GM18499 (cell line): Measurements from ENCODE around the gene HAP1.

Experiments used
- ATAC-seq: cut with Tn5 transposase; IDR thresholded peaks from one replicate; pipeline ENCODE4 v1.9.1; 2021; ENCODE audit warnings: moderate number of reproducible peaks; ENCODE audit not compliant: insufficient read depth, unreplicated experiment

Gene HAP1

DNA sequence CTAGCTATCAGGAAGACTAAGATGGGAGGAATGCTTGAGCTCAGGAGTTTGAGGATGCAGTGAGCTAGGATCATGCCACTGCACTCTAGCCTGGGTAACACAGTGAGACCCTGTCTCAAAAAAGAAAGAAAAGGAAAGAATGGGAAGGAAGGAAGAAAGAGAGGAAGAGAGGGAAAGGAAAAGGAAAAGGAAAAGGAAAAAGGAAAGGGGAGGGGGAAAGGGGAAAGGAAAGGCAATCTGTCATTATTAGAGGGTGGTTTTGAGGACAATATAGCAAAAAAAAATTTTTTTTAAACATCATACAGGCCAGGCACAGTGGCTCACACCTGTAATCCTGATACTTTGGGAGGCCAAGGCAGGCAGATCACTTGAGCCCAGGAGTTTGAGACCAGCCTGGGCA, 31.7 kb upstream of the HAP1 start:
- ATAC-seq, result no peak

DNA sequence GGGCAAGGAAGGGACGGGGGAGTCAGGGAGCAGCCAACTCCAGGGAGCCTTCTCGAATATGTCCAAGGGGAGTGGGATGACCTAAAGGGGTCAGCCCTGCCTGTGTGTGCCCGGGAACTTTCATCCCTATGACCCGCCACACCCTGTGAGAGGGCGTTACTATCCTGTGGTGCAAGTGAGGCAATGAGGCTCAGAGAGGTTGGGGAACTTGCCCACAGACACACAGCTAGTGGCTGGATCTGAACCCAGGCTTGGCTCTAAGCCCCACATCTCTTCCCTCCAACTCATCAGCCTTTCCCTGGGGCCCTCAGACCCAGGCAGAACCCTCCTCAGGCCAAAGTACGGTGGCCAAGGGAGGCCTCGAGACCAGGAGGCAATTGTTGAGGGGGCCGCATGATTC, 28.9 kb upstream of the HAP1 start:
- no peak for ATAC-seq

DNA sequence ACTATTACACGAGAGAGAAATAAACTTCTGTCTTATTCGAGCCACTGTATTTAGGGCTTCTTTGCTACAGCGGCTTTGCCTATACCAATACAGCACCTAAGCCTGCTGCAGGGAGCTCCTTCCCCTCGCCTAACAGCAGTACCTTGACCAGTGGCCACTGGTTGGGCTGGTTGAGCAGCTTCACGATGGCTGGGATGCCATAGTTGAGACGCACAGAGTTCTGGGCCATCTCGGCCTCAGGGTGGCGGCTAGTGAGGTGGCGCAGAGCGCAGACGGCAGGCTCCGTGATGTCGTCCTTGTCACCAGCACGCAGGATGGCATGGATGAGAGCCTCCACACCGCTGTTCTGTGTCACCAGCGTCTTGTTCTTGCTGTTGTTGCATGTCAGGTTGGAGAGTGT, 28.4 kb upstream of the HAP1 start:
- ATAC-seq, result no peak

DNA sequence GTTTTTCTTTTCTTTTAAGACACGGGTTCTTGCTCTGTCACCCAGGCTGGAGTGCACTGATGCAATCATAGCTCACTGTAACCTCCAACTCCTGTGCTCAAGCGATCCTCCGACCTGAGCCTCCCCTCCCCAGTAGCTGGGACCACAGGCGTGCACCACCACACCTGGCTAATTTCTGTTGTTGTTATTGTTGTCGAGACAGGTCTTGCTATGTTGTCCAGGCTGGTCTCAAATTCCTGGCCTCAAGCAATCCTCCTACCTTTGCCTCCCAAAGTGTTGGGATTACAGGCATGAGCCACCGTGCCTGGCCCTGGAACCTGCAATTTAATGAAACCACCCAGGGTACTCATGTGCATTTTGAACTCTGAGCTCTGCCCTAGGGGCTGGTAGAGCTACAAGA, 27.9 kb upstream of the HAP1 start:
- ATAC-seq, result no peak

DNA sequence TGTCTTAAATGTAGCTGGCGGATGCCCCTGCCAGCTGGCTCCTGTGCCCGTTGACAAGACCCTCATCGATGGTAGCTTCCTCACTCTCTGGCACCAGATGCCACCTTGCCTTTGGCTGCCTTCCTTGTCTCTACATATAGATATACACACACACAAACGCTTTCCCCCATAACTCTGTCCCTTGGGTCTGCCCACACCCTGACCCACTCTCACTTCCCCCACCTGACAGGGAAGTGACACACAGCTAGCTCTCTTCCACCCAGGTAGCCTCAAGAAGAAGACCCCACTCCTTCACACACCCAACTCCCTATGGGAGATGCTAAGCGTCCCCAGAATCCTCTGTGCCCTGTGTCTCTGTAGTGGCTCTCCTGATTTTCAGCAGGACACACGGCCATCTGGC, 26.4 kb upstream of the HAP1 start:
- no peak for ATAC-seq

DNA sequence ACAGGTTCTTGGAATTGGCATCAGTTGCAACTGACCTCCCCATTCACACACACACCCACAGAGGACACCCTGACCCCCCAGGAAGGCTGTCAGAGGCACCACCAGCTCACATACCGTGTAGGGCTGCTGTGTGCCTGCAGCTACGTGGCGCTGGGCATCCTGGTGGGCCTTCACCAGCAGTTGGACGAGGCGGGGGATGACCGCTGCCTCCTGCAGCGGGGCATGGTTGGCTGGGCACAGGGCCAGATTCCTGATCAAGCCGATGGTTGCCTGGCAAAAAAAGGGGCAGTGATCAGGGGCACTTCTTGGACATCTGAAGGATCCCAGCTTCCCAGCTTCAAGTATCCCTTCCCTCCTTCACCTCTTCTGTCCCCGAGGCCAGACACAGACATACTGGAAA, 24.2 kb upstream of the HAP1 start:
- ATAC-seq, result no peak

DNA sequence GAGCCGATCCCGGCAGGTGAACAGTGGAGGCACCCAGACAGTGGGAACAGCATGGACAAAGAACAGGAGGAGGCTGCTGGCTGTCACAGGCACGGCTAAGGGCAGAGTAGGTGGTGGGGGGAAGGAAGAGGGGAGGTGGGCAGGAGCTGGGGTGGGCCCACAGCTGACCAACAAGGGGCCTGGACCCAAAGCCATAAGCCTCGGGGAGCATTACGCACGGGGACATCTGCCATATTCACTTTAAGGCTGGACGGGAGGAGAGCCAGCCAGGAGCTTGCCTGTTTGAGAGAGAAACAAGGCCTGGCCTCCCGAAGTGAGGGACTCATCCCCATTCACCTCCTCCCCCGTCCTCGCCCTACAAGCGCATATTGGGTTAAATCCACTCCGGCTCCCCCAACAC, 19.6 kb upstream of the HAP1 start:
- ATAC-seq, result no peak

DNA sequence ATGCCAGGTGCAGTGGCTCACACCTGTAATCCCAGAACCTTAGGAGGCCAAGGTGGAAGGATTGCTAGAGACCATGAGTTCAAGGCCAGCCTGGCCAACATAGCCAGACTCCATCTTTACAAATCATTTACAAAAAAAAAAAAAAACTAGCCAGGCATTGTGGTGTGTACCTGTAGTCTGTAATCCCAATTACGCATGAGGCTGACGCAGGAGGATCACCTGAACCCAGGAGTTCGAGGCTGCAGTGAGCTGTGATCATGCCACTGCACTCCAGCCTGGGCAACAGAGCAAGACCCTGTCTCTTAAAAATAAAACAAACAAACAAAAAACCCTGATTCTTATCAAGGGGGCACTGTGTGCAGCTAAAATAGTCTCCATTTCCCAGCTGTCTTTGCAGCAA, 16.8 kb upstream of the HAP1 start:
- no peak for ATAC-seq

DNA sequence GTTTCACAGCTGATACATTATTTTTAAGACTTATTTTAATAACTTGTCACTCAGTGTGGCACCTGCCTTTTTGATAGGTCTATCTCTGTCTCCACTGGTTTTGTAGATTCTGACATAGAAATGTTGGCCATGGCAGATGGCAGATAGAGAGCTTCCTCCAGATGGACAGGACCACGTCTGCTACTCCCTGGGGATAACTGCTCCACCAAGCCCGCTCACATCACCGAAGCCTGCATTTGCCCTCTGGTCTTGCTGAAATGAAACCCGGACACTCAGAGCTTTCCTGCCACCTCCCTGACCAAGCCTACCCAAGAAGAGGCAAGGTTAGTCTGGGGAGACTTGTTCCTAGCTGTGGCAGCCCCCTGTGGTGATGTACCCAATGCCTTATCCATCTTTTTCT, 16.4 kb upstream of the HAP1 start:
- ATAC-seq, result no peak

DNA sequence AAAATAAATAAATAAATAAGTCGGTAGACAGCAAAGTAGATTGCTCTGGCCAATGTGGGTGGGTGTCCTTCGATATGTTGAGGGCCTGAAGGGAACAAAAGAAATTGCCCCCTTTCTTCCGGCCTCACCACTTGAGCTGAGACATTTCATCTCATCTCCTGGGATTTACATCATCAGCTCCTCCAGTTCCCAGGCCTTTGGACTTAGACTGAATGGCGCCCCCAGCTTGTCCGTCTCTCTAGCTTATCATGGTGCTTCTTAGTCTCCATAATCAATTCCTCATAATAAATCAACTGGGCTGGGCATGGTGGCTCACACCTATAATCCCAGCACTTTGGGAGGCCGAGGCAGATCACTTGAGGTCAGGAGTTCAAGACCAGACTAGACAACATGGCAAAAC, 13.8 kb upstream of the HAP1 start:
- ATAC-seq, result no peak

DNA sequence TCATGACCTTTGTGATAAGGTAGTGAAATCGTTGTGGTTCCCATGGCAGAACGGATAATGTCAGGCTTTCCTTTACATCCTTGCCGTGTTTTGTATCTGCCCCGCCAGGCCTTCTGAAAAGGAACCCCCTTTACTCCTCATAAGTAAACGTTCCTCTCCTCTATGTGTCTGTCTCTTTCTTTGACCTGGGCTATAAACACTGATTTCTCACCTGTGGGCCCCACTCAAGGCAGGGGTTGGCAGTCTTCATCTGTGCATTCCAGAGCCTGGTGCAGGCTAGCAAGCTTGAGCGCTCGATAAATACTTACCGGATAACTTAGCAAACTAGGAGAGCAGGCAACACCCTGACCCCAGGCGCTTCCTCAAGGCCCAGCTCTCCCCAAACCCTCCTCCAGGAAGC, 7.3 kb upstream of the HAP1 start:
- no peak for ATAC-seq

DNA sequence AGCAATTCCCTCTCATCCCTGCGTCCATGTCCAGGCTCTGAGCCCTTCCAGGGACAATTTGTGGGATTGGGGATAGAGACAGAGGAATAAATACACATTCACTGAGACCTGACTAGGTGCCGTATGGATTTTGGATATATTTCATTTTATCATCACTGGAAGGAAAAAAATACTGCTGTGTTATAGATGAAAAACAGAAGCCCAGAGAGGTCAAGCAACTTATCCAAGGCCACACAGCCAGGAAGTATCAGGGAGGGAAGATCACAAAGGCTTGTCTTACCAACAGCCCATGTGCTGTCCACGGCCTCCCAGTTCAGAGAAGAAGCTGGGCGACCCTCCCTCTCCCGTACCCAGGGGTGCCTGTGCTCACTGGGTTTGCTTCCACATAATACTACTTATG, 6.1 kb upstream of the HAP1 start:
- no peak for ATAC-seq

DNA sequence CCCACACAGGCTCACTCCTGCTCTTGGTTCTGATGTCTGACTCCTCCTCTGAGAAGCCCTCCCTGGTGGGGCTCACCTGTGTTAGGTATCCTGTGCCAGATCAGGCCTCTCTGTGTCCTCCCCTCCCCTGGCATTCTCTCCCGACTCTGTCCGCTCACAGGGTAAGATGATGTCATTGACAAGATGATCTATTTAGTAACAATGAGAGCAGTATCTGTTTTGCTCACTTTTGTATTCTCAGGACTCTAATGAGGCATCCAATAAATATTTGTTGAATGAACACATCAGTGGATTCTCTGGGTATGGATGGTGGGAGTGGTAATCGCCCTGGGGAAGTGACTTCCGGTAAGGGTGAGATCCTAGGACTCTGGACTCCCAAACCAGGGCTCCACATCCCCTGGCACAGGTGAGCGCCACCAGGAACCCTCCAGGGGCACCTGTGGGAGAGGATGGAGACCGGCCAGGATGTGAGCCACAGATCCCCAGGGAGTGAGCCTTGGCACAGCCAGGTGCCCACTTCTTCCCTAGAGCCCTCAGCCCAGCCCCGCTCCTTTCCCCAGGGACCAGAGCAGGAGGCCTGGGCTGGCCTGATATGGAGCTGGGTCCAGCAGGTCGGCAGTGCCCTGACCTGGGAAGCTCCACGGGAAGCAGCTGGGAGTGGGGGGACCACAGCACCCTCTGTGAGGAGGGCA, 5.4 kb upstream of the HAP1 start:
- ATAC-seq, result no peak

DNA sequence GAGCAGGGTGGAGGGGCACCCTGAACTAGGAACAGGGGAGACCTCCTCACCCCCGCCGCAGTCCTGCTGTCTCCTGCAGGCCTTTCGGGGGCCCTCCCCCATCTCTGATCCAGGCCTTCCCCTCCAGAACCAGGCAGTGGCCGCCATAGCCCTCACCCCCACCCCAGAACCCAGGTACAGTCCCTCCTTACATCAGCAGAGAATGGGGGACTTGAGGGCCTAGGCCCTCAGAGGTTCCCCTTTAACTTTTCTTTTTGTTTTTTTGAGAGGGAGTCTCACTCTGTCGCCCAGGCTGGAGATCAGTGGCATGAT, 4.3 kb upstream of the HAP1 start:
- ATAC-seq, result no peak

DNA sequence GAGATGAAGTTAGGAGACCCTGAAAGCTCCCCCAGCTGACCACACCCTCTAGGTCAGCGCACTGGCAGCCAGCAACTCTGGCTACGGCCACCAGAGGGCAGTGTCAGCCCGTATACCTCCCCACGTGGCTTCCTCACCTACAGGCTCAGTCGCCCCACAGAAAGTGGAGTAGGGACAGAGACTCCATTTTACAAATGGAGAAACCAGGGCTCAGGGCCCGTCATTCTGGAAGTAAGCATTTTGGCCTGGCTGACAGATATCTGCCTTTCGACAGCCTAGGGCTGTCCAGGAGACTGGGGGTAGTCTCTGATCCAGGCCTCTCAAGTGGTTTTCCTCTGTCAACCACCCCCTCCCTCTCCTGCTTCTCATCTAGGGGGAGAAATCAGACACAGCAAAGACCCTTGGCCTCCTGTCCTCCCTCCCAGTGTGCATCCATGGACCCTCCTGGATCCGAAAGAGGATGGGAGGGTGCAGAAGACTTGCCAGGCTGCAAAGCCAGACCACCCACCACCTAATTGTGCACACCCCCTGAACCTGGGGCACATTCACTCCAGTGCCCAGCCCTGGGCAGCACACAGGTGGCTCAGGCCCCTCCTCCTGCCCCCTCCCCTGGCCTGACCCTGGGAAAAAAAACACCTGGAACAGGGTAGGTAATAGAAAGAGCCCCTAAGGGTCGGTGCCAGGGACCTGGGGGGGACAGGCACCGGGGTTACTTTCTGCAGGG, 3.8 kb upstream of the HAP1 start:
- ATAC-seq, result no peak

DNA sequence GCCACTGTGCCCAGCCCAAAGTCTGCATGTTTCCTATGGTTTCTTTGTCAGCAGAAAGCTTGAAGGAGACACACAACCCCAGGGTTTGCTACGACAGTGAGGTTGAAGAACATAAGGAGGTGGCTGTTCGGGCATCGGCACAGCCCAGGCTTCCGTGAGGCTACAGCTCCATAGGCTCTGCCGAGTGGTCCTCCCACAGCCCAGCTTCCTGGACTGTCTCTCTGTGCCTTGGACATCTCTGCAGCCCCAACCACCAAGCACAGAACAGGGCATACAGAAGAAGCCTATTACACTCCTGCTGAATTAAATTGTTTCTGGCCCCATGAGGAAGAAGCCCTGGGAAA, 3.2 kb upstream of the HAP1 start:
- ATAC-seq, result no peak

DNA sequence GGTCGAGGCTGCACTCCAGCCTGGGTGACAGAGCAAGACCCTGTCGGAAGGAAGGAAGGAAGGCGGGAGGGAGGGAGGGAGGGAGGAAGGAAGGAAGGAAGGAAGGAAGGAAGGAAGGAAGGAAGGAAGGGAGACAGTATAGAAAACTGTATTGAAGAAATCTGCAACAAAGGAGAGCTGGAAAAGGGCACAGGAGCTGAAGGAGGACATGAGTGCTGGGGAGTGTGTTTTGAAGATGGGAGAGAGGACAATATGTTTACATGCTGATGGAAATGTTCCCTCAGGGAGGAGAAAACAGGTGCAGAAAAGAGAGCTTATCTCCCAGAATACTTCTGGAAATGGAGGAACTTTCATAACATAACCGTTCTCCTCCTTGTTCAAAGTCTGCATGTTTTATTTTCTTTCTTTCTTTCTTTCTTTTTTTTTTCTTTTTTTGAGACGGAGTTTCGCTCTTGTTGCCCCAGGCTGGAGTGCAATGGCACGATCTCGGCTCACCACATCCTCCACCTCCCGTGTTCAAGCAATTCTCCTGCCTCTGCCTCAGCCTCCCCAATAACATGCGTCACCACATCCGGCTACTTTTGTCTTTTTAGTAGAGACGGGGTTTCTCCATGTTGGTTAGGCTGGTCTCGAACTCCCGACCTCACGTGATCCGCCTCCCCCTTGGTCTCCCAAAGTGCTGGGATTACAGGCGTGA, 2.7 kb upstream of the HAP1 start:
- ATAC-seq, result no peak

DNA sequence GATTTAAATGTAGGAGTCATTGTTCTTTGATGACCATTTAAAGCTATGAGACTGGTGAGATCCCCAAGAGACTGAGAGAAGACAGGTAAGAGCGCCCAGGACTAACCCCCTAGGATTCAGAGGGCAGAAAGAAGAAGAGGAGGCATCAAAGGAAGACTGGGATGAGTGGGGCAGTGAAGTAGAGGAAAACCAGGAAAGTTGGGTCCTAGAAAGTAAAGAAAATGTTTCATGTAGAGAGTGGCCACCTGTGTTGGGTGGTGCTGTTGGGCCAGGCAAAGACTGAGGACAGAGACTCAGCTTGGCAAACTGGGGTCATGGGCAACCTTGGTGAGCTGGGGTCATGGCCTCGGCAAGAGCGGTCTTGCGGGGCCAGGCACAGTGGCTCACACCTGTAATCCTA, 1.3 kb upstream of the HAP1 start:
- ATAC-seq, result no peak

DNA sequence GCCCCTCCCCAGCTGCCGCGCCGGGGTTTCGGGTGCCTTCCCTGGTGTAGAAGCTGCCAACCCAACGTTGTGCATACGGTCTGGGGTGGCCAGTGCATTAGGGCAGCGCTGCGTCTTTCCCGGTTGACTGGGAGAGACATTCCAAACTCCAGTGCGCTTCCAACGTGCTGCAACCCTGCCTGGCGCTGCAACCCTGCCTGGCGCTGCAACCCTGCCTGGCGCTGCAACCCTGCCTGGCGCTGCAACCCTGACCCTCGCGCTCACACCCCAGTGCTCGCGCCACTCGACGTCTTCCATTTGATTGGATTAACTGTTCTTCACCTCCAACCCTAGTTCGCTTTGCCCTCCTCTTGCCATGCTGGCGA, 488 bp upstream of the HAP1 start:
- ATAC-seq, result no peak

DNA sequence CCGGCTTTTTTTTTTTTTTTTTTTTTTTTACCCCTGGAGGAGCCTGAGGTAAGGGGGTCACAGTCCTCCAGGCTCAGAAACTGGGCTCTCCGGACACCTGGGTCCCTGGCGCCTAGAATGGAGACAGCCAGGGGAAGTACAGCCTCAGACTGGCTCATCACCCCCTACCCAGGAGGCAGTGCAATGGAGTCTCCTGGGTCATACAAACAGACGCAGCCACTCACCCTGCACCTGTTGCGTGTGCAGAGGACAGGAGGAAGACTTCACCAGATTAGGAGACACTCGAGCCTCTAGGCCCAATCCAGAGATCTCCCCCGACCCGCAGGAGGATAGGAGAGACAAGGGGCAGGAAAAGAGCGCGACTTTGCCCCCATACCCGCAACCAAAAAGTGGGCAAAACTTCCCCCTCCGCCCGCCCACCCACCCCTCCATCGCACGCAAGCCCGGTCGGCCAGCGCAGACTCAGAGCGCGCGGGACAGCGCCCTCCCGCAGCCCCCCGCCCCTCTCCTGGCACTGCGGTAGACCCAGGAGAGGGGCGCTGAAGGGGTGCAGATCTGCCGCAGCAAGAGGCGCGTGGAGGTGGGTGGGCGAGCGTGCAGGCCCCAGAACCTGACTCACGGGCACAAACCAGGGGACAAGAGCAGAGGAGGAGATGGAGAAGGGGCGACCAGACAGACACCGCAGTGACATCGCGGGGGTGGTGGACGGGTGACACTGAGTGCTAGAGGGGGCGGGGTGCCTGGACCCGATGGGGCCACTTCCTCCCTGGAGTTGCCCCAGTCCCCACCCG, 900 bp downstream of the HAP1 start:
- ATAC-seq, result no peak

DNA sequence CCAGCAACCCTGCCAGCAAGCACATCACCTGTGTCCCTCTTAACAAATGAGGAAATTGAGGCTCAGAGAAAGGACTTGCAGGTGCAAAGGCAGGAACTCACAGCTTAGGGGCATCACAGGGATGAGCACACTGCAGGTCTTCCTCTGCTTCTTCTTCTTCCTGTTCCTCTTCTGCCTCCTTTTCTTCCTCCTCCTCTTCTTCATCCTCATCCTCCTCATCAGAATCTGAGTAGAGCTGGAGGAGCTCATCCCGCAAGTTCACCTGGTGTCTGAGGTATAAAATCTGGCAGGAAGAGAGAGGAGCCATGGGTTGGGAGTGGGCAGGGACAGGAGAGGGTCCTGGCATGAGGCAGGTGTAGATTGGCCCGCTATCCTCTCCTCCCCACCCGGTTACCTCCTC, 2.6 kb downstream of the HAP1 start:
- no peak for ATAC-seq
